Omental fat pad (tissue), 4 donors: Measurements from ENCODE around the gene AKAP7. TPM values are rescaled to one million over a fixed set of nuclear protein-coding genes. Genes with fewer than 3 reads are reported as not detected.

ENCODE experiments used
- ATAC-seq: fragments of 150-250 bp; one replicate; pipeline ENCODE4 v1.9.1; 2016; ENCODE audit warnings: mild to moderate bottlenecking, moderate library complexity; ENCODE audit not compliant: low FRiP score
- DNase-seq: peaks from one replicate; pipeline ENCODE4 v3.0.0-alpha.2; 2019; ENCODE audit warnings: low spot score
- CTCF ChIP-seq, 3 donors: fragments of 450-650 bp; IDR thresholded peaks; one replicate each; pipeline ENCODE4 v1.5.1; 2016 to 2017; ENCODE audit warnings: antibody characterized with exemption in 3 of 3, mild to moderate bottlenecking in 3 of 3, moderate library complexity in 2 of 3
- total RNA-seq, 4 donors: library from RNA; depleted of rRNA; stranded (reverse); fragments of >200 nt; gene quantifications; one replicate each; pipeline ENCODE4 v1.1.0, GENCODE V29; 2016

Gene AKAP7
- total RNA-seq, 4 donors from 2014 or later, result 8.1 to 16.6 (median 10.7) TPM

- TF ChIP-seq CTCF (IDR thresholded peaks at IDR 0.05), result no peak
- ATAC-seq, result no peak
- no peak for DNase-seq
Observed at GRCh38 chr6:131244942-131245341, 109.7 kb downstream of the AKAP7 start.

GRCh38 chr6:131250122-131250521 is 114.9 kb downstream of the AKAP7 start:
- DNase-seq, result no peak
- TF ChIP-seq CTCF (IDR thresholded peaks at IDR 0.05), result no peak
- ATAC-seq, result peak; percentile 78

GRCh38 chr6:131250936-131251335 is 115.7 kb downstream of the AKAP7 start:
- DNase-seq (no peak), ATAC-seq (no peak)
- no peak for TF ChIP-seq CTCF (IDR thresholded peaks at IDR 0.05)

- DNase-seq (no peak), ATAC-seq (no peak)
- no peak for TF ChIP-seq CTCF (IDR thresholded peaks at IDR 0.05)
Observed at GRCh38 chr6:131251590-131252199, 116.4 kb downstream of the AKAP7 start.

- TF ChIP-seq CTCF (IDR thresholded peaks at IDR 0.05), result no peak
- DNase-seq (no peak), ATAC-seq (no peak)
Observed at GRCh38 chr6:131255434-131255833, 120.2 kb downstream of the AKAP7 start.

GRCh38 chr6:131255911-131256310 is 120.6 kb downstream of the AKAP7 start:
- no peak for DNase-seq
- no peak for TF ChIP-seq CTCF (IDR thresholded peaks at IDR 0.05)
- no peak for ATAC-seq

GRCh38 chr6:131257104-131257503 is 121.8 kb downstream of the AKAP7 start:
- ATAC-seq (no peak), DNase-seq (no peak)
- no peak for TF ChIP-seq CTCF (IDR thresholded peaks at IDR 0.05)
